Islet of Langerhans (tissue), 1 donor: ENCODE measurements around the gene MALL.
"Not testable (repeated sequence)": the region's sequence is repeated elsewhere in the genome, so short reads cannot be mapped to it uniquely, and the experiment has no call there.

ENCODE experiments used
- FAIRE-seq: peaks from one replicate; lab custom pipeline; 2011; peaks lifted over from hg19 to GRCh38; lab: Jason Lieb, UNC

MALL gene

GRCh38 chr2:110115291-110116032 lies at the start of gene MALL:
Gene MALL, minus strand, starts transcription at chr2:110115822. Its CDS starts 30 bp downstream, at chr2:110115792.
- FAIRE-seq = no peak

GRCh38 chr2:110157153-110157793 lies 41.7 kb upstream of the MALL start:
- peak; percentile 99 for FAIRE-seq

GRCh38 chr2:110154828-110155227 lies 39.2 kb upstream of the MALL start:
- FAIRE-seq = not testable (repeated sequence)

GRCh38 chr2:110154188-110154587 lies 38.6 kb upstream of the MALL start:
- FAIRE-seq = not testable (repeated sequence)

GRCh38 chr2:110153416-110153815 lies 37.8 kb upstream of the MALL start:
- no peak for FAIRE-seq

GRCh38 chr2:110152943-110153342 lies 37.3 kb upstream of the MALL start:
- FAIRE-seq = no peak

GRCh38 chr2:110149330-110150220 lies 34.0 kb upstream of the MALL start:
- FAIRE-seq = no peak

- no peak for FAIRE-seq
Measured at GRCh38 chr2:110146945-110147332, 31.3 kb upstream of the MALL start.

- FAIRE-seq = no peak
Measured at GRCh38 chr2:110146183-110146944, 30.7 kb upstream of the MALL start.

GRCh38 chr2:110143982-110144381 lies 28.4 kb upstream of the MALL start:
- FAIRE-seq = no peak

GRCh38 chr2:110140401-110140800 lies 24.8 kb upstream of the MALL start:
- no peak for FAIRE-seq

- no peak for FAIRE-seq
Measured at GRCh38 chr2:110134025-110134424, 18.4 kb upstream of the MALL start.

GRCh38 chr2:110131166-110131565 lies 15.5 kb upstream of the MALL start:
- no peak for FAIRE-seq

- FAIRE-seq = no peak
Measured at GRCh38 chr2:110130757-110131156, 15.1 kb upstream of the MALL start.

GRCh38 chr2:110126906-110127305 lies 11.3 kb upstream of the MALL start:
- FAIRE-seq = no peak

GRCh38 chr2:110126086-110126773 lies 10.6 kb upstream of the MALL start:
- FAIRE-seq = no peak

GRCh38 chr2:110124939-110125691 lies 9.5 kb upstream of the MALL start:
- FAIRE-seq = no peak

GRCh38 chr2:110124038-110124825 lies 8.6 kb upstream of the MALL start:
- FAIRE-seq = no peak

GRCh38 chr2:110121592-110121991 lies 6.0 kb upstream of the MALL start:
- FAIRE-seq = no peak

- FAIRE-seq = no peak
Measured at GRCh38 chr2:110121052-110121334, 5.4 kb upstream of the MALL start.
